Suppressor macrophage treated with lipopolysaccharide for 4 hours (primary cell): Measurements from ENCODE around the gene GIMAP4.
"Not testable (repeated sequence)": the region's sequence is repeated elsewhere in the genome, so short reads cannot be mapped to it uniquely, and the experiment has no call there.

Source experiments
- DNase-seq: peaks from one replicate; pipeline ENCODE4 v3.0.0-alpha.2; 2020

GIMAP4 gene

DNA sequence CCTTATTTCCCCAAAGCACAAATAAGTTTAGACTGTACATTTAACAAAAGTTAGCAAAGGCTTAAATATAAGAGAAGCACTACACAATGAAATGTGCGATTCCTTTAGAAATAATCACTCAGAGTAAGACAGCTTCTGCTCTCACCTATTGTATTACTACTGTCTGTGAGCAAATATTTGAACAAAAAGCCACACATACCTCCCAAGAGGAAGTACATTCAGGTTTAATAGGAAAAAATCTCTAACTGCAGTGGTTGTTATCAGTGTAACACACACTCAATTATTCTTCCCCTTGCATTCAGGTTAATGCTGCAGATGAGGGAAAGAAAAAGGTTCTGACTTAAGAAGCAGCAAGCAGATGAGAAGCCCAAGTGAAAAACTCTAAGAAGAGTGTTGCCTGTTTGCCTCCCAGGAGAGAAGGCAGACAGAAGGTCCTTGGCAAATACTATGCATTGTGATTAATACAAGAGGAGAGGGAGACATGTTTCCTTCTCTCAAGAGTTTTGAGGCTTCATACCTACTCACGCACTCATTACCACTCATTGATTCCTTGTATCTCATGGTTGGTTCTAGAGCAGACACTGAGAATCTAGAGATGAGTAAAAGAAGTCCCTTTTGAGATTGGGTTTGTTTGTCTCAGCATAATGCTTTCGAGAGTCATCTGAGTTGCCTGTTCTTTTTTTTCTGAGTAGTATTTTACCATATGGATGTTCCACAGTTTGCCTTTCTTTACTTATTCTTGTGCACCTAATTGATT is 13.6 kb downstream of the GIMAP4 start:
- no peak for DNase-seq

DNA sequence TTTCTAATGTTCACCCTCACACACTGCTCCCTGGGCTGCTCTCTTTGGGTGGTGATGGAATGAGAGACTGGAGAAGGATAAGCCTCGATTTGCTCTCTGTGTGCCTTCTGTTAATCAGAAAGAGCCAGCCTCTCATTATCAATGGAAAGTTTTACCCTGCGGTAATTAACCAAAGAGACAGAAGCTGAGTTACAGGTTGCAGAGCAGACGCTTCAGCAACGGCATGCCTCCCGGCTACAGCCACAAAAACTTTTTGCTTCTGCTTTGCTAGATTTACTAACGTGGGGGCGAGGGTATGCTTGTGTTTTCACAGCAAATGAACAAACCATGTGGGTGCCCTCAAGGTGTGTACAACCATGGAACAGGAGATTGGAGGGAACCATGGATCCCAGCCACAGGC is 18.0 kb downstream of the GIMAP4 start:
- DNase-seq, result no peak

DNA sequence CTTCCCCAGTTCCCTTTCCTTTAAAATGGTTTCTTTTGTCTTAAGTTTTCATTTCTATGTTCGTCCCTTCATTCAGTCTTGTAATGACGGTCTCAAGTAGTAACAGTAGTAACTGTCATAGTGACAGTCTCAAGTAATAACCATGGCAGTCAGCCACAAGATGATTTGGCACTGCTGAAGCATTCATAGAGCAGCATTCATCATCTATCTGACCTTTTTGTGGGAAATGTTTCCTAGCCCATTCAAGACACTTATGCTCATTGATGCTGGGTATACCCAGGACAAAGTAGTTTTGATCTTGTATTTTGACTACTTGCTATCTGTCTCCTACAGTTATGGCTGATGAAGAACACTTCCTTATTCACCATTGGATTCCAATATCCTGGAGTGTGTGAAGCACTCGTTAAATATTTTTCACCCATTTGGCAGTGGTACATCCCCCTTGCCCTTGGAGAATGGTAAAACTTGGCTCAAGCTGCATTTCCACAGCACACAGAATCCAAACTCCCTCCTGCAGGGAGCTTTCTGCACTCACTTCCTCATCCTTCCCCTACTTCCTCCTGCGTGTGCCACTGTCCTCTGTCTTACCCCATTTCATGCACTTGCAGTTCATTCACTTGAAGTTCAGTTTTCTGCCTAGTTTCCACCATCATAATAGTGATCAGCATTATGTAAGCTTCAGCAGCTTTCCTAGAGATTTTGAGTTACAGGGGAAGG is 19.0 kb downstream of the GIMAP4 start:
- peak; percentile 49 for DNase-seq

GRCh38 chr7:150586785-150587152 is 19.6 kb downstream of the GIMAP4 start:
- peak; percentile 95 for DNase-seq

DNA sequence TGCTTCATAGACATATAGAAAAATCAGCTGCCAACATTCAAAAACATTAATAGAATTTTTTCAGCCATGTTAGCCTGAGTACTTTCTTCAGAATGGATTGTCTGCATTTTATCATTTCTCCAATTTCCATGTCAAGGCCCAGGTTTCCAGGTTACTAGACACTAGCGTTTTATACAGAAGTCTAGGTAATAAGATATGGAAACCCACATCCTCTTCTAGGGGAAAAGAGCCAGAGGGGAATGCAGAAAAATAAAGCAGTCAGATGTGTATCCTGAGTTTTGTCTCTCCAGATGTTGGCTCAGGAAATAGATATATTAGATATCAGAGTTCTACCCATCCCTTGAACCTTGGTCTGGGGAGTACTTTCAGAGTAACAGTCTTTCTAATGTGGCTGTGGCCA is 20.4 kb downstream of the GIMAP4 start:
- DNase-seq, result no peak

GRCh38 chr7:150594805-150595204 is 27.6 kb downstream of the GIMAP4 start:
- no peak for DNase-seq

- DNase-seq, result no peak
Measured at GRCh38 chr7:150595361-150595760, 28.2 kb downstream of the GIMAP4 start.

DNA sequence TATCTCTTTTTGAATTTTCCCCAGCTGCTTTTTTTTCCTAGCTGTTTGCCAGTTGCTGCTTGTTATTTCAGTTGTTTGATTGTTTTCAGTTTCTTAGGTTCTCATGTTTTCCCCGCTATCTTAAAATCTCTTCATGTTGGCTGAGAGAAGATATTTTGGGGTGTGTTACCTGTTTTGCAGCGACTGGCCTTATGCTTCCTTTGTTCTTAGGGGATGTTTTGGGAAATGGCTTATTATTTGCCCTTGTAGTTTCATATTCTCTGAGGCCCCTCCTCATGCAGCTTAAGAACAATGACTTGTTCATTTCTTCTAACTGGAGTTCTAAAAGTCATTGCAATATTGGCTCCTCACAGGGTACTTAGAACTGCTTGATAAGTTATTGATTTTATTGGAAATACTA is 36.4 kb downstream of the GIMAP4 start:
- DNase-seq, result not testable (repeated sequence)

DNA sequence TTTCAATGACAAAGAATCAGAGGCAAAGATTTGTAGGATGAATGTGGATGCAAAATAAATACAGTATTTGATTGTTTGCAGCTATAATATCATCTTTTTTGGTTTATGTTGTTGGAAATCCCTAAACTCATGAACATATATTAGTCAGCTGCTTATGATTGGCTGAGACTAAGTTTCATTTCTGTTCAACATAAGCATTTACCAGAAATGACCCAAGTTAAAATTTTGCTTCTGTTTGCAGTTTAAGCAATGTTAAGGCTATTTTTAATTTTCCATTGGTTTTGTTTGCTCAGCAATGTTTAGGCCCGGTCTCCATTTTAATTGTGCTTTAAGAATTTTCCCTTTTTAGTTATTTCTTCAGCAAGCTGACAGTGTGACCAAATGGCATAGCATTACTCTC is 43.0 kb downstream of the GIMAP4 start:
- peak; percentile 87 for DNase-seq

DNA sequence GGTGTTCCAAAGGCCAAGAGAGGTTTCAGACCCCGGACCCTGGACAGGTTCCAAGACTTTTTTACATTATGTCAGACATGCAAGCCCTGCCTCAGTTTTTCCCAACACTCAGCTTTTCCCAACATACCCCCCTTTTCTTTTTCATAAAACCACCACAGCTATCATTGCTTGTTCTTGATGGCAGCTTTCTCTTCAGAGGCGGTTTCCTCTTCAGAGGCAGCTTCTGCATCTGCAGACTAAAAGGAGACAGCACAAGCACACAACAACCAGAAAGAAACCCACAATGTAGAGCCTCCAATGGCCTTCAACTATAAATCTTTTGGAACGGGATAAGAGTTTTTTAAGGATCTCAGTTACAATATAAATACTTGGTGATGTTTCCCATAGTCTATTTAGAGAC is 45.7 kb downstream of the GIMAP4 start:
- DNase-seq, result no peak

DNA sequence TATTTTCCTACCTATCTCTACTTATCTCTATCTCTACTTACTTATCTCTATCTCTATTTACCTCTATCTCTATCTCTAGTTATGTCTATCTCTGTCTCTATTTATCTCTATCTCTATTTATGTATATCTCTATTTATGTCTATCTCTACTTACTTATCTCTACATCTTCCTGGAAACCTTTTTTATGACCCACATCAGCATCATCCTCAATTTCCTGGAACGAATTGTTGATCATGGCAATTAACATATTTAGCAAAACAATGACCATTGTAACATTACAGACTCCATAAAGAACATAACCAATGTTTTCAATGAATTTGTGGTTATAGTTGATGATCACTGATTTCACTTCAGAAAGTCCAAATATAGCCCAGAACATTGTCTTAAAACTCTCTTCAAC is 46.7 kb downstream of the GIMAP4 start:
- DNase-seq, result no peak

- not testable (repeated sequence) for DNase-seq
Measured at GRCh38 chr7:150614426-150614825, 47.2 kb downstream of the GIMAP4 start.

- not testable (repeated sequence) for DNase-seq
Measured at GRCh38 chr7:150615221-150615755, 48.1 kb downstream of the GIMAP4 start.

GRCh38 chr7:150620061-150620460 is 52.9 kb downstream of the GIMAP4 start:
- peak; percentile 55 for DNase-seq

DNA sequence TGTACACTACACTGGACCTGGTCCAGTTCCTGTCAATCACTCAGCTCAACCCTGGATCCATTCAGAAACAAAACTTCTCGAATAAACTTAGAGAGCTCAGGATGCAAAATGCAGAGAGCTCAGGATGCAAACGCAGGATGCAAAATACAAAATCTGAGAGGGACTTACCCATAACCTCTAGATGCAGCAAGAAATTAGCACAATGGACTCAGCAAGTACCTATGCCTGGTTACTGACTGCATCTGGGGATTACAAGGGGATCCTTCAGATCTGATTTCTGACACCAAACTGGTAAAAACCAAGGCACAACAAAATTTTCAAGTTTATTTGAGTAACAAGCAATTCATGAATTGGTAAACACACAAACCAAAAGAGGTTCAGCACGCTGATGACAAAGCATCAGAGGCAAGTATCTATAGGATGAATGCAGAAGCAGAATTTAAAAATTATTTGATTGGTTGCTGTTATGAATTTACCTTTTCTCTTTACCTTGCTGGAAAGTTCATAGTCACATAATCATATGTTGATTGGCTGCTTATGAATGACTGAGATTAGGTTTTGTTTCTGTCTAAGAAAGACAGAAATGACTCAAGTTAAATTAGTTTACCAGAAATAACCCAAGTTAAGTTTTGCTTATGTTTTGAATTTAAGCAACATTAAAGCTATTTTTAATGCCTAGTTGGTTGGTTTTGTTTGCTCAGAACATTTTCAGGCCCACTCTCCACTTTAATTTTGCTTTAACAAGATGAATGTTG is 53.6 kb downstream of the GIMAP4 start:
- DNase-seq, result no peak

DNA sequence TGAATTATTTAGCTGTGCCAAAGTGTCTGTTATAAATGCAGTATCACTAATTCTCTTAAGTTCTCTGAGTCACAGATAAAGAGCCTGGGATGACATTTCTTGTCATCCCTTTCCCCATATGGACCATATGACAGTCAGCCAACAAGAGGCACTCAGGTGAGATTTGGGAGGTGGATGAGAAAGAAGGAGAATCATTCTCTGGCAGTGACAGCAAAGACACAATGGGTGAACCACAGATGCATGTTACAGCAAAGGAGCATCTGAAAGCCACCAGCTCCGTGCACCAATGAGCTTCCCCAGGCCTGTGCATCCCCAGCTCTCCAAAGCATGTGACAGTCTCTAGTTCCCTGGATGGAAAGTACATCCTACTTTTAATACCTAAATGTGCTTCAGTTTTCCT is 54.2 kb downstream of the GIMAP4 start:
- DNase-seq, result no peak
